GM19324 (cell line): ENCODE data around the gene KLK14.

Experiments
- ATAC-seq: cut with Tn5 transposase; IDR thresholded peaks from one replicate; pipeline ENCODE4 v1.9.1; 2021; ENCODE audit warnings: mild to moderate bottlenecking, moderate library complexity; ENCODE audit not compliant: unreplicated experiment, low FRiP score

The KLK14 gene

DNA sequence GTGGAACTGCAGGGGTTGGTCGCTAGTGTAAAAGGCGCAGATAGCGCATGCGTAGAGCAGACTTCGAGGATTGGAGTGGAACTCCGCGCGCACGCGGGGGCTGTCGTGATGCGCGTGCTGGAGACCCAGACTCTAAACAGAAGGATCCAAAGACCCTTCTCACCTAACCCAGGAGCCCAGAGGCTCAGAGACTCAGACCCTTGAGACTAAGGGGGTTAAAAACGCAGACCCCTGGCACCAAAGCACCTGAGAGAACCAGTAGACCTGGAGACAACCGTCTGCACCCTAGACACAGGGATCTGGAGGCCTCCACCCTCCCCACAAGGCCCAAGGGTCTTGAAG lies 26.1 kb upstream of the KLK14 start:
- ATAC-seq = peak; percentile 48

- ATAC-seq = peak; percentile 96
These were observed 25.5 kb upstream of the KLK14 start, which contains the start of gene CTU1 for GRCh38 chr19:51108066-51108804. CTU1 (minus strand) TSS chr19:51108409; CDS start chr19:51104569, 3,840 bp downstream.

- ATAC-seq = no peak
These were observed 24.8 kb upstream of the KLK14 start for GRCh38 chr19:51107406-51108065.

GRCh38 chr19:51103926-51104341 lies 21.2 kb upstream of the KLK14 start:
- ATAC-seq = no peak

DNA sequence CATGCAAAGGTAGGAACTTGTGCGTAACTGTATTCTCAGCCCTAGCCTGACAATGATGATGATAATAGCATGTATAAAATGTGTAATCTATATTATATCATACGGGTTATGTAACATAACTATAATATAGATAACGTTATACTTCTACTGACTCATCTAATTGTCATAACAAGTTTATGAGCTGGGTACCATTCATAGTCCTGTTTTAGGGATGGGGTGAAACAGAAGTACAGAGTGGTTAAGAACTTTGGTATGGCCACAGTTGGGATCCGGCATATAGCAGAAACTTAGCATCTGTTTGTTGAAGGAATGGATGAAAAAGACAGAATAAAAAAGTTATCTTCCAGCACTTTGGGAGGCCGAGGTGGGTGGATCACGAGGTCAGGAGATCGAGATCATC lies 20.3 kb upstream of the KLK14 start:
- ATAC-seq = no peak

GRCh38 chr19:51101171-51101865 lies 18.6 kb upstream of the KLK14 start:
- ATAC-seq = no peak

GRCh38 chr19:51100601-51101000 lies 17.9 kb upstream of the KLK14 start:
- no peak for ATAC-seq

DNA sequence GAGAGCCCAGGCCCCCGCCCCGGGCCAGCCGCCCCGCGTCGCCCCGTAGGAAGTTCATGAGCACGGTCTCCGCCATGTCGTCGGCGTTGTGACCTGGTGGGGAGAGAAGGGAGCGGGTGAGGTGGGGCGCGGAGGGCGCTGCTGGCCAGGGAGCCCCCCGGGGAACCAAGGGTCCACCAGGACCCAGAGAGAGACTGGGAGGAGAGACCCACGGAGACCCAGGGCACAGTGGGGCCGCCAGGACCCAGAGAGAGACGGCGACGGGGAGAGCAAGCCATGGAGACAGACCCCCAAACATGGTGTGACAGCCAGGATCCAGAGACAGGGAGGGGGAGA lies 16.3 kb upstream of the KLK14 start:
- no peak for ATAC-seq

DNA sequence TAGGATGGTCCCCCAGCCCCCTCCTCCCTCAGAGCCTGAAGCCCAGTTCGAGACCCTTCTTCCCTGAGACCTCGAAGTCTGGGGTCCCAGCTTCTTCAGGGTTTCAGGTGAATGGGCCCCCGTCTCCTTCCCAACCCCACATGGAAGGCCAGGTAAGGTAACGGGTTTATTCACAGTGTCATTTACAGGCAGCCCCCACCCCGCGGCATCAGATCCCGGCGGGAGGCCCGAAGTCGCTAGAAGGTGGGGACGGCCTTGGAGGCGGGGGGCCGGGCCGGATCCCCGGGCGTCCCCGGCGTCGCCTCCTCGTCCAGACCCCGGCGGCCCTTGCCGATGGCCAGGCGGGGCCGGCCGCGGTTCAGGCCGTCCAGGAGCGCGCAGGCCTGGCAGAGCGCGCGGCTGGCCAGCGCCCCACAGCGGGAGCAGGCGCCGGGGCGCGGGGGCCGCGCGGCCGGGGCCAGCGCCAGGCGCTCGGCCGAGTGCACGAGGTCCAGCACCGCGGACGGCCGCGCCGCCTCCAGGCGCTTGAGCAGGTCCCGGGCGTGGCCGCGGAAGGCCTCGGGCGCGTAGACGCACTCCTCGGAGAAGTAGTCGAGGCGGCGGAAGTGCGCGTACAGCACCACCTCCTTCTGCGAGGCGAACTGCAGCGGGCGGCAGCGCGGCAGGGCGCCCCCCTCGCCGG lies 15.8 kb upstream of the KLK14 start:
- no peak for ATAC-seq

DNA sequence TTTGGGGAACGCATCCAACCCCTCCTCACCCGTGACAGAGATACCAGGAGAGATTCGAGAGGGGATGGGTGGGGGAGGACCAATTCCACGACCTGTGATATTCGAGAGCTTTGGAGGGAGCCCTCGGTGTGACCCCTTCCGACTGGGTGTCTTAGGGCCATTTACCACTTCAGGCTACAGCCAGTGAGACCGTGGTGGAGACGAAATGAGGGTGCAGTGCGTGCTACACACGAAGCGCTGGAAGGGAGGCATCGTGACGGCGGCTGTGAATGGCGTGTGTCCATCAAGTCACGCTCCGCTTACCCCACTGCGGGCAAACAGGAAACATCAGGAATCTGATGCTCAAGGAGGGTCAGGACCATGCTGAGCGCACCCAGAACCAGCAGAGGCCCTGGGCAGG lies 15.1 kb upstream of the KLK14 start:
- no peak for ATAC-seq

DNA sequence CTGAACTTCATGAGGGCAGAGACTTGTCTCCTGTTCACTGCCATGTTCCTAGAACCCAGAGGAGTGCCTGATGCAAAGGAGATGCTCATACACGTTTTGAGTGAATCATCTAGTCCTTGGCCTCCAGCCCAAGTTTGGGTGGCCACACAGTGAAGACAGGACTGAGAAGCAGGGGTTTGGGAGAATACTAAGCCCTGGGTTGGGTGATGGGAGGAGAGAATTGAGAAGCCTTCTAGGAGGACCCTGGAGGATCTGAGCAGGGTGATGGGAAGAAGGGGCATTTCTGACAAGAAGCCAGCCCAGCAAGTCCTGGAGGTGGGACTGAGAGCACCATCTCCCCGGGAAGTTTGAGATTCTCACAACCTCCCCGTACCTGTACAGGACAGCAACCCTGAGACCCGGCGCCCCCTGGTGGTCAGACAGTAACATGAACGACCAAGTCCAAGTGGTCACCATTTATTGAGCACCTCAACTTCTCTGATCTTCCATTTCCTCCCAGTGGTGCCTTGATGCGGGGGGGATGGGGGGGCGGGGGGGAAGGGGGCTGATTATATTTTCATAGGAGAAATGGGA lies 14.6 kb upstream of the KLK14 start:
- no peak for ATAC-seq

GRCh38 chr19:51096473-51097165 lies 13.9 kb upstream of the KLK14 start:
- ATAC-seq = no peak

- no peak for ATAC-seq
These were observed 12.1 kb upstream of the KLK14 start for GRCh38 chr19:51094696-51095279.

DNA sequence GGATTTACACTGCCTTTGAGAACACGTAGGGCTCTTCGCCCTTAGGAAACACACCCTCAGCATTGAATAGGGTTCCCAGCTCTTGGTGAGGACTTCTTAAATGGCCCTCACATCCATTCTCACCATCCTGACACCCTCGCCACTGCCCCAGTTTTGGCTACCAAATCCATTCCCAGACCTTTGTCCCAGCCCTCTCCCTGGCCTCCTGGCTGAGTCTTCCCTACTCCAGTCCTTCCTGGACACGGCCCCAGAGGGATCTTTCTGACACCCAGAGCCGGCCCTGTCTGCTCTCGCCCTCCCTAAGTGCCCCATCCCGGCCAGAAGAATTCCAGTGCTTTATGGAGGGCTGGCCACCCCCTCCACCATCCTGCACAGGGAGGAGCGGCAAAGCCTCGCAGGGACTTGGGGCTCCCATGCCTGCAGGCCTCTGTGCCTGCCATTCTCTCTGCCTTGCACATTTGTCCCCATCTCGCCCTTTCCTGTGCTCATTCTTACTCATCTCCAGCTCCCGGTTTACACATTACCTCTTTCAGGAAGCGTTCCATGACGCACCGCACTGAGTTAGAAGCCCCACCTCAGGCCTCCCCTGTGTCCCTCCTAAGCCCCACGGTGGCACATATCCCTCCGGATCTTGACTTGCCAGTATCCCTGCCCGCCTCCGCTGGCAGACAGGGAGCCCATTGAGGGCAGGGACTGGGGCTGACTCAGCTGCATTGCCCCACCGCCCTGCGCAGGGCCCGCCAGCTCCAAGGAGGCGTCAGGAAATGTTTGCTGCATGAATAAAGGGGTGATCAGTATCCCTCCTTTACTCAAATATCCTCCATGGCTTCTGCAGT lies 11.0 kb upstream of the KLK14 start:
- ATAC-seq = no peak

DNA sequence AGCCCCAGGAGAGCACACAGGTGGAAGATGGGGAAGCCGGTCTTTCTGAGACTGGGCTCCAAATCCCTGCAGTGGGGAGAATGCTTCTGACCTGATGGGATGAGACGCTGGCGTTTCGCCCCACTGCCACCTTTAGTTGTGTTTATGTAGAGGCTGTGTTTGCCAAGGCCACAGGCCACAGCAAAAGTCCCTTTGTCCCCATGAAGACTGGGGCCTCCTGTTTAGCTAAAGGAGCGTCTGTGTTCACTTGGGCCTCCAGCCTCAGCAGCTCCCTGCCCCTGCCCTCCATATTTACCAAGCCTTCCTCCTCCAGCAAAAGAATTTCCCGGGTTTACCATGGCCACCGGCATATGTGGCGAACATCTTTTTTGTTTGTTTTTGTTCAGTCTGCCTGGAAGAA lies 10.4 kb upstream of the KLK14 start:
- no peak for ATAC-seq

DNA sequence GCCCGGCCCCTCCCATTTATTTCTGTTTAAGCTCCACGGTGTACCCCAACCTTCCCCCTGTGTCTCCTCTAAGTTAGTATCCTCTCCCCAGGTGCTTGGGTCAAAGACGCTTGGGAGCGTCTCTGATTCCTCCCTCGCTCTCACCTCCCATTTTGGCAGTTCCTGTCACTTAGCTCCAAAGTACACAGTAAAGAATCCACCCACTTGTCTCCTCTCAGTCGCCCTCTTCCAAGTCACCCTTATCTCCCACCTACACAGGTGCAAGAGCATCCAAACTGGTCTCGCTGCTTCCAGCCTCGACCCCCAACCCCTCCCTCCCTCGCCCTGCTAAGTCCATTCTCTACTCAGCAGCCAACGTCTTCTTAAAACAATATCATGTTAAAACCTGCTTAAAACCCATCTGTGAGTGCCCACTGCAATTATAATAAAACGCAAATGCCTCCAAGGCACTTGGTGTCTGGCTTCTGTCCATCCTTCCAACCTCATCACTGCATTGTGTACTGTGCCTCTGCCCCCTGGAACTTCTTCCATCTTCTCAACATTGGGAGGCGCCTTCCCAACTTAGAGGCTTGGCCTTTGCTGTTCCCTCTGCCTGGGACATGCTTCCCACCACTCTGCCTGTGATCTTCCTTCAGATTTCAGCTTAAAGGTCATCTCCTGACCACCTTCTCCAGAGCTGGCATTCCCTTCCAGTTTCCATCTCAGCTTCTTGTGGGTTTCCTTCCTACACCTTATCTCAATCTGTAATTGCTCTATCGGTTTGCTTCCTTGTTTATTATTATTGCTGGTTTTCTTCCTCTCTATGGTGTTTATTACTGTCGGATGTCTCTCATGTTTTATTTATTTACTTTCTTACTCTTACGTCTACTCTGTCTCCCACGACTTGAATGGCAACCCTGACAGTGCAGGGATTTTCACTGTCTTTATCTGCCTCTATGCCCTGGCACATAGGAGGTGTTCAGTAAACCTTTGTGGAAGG lies 9.5 kb upstream of the KLK14 start:
- ATAC-seq = no peak

GRCh38 chr19:51091126-51091525 lies 8.4 kb upstream of the KLK14 start:
- ATAC-seq = no peak

- ATAC-seq = no peak
These were observed 7.8 kb upstream of the KLK14 start for GRCh38 chr19:51090471-51090870.
